Stimulated activated CD8-positive, alpha-beta memory T cell treated with anti-CD3 and anti-CD28 coated beads, Interleukin-7, amount 100 ng/mL, for 24 hours (primary cell): ENCODE data around the gene WFDC11.
A peak's percentile ranks its signal among the peaks of the same experiment; 100 is the strongest.

Experiments used
- DNase-seq: peaks from one replicate; pipeline ENCODE4 v3.0.0-alpha.2; 2020; ENCODE audit warnings: low read depth

WFDC11 gene

GRCh38 chr20:45626540-45626939, 43.5 kb downstream of the WFDC11 start:
- no peak for DNase-seq

GRCh38 chr20:45621593-45621992, 48.4 kb downstream of the WFDC11 start:
- DNase-seq: no peak

- no peak for DNase-seq
Measured at GRCh38 chr20:45617591-45617990, 52.4 kb downstream of the WFDC11 start.

- DNase-seq: no peak
Measured at GRCh38 chr20:45612314-45612713, 57.7 kb downstream of the WFDC11 start.

- DNase-seq: peak; percentile 3
Measured at GRCh38 chr20:45611054-45611453, 59.0 kb downstream of the WFDC11 start.

- DNase-seq: no peak
Measured at GRCh38 chr20:45607810-45608209, 62.2 kb downstream of the WFDC11 start.
